GM18508 (cell line): ENCODE results near the gene SPRTN.

ENCODE experiments used
- ATAC-seq: cut with Tn5 transposase; IDR thresholded peaks from one replicate; pipeline ENCODE4 v1.9.1; 2021; ENCODE audit warnings: moderate number of reproducible peaks; ENCODE audit not compliant: insufficient read depth, unreplicated experiment

Gene SPRTN

GRCh38 chr1:231338270-231339128, at the start of gene SPRTN:
SPRTN (plus strand) TSS chr1:231338293; CDS start chr1:231338384, 91 bp downstream.
- no peak for ATAC-seq

GRCh38 chr1:231295938-231296337, 42.2 kb upstream of the SPRTN start:
- ATAC-seq, result no peak

- ATAC-seq, result no peak
Measured at GRCh38 chr1:231301990-231302389, 36.1 kb upstream of the SPRTN start.

GRCh38 chr1:231310391-231310934, 27.6 kb upstream of the SPRTN start:
- no peak for ATAC-seq

- no peak for ATAC-seq
Measured at GRCh38 chr1:231311720-231312431, 26.2 kb upstream of the SPRTN start.

- ATAC-seq, result no peak
Measured at GRCh38 chr1:231312432-231312788, 25.7 kb upstream of the SPRTN start.

- no peak for ATAC-seq
Measured at GRCh38 chr1:231313661-231314060, 24.4 kb upstream of the SPRTN start.

- ATAC-seq, result no peak
Measured at GRCh38 chr1:231315887-231316286, 22.2 kb upstream of the SPRTN start.

- ATAC-seq, result no peak
Measured at GRCh38 chr1:231317306-231318014, 20.6 kb upstream of the SPRTN start.

GRCh38 chr1:231318015-231318355, 20.1 kb upstream of the SPRTN start:
- no peak for ATAC-seq

- ATAC-seq, result no peak
Measured at GRCh38 chr1:231318568-231318967, 19.5 kb upstream of the SPRTN start.

- ATAC-seq, result no peak
Measured at GRCh38 chr1:231319080-231319479, 19.0 kb upstream of the SPRTN start.

- ATAC-seq, result no peak
Measured at GRCh38 chr1:231322880-231323530, 15.1 kb upstream of the SPRTN start.

GRCh38 chr1:231324660-231325059, 13.4 kb upstream of the SPRTN start:
- ATAC-seq, result no peak

- ATAC-seq, result no peak
Measured at GRCh38 chr1:231326248-231326647, 11.8 kb upstream of the SPRTN start.

- ATAC-seq, result no peak
Measured at GRCh38 chr1:231327617-231328016, 10.5 kb upstream of the SPRTN start.

- no peak for ATAC-seq
Measured at GRCh38 chr1:231329483-231329882, 8.6 kb upstream of the SPRTN start.

GRCh38 chr1:231332761-231333160, 5.3 kb upstream of the SPRTN start:
- no peak for ATAC-seq

- ATAC-seq, result no peak
Measured at GRCh38 chr1:231334079-231334666, 3.9 kb upstream of the SPRTN start.

- no peak for ATAC-seq
Measured at GRCh38 chr1:231334952-231335351, 3.1 kb upstream of the SPRTN start.
